Activated T-cell treated with anti-CD3 and anti-CD28 coated beads for 1 hour (primary cell): ENCODE data around the gene CCNL2.

Source experiments
- DNase-seq: peaks from one replicate; pipeline ENCODE4 v3.0.0-alpha.2; 2020; ENCODE audit warnings: low read depth

The CCNL2 gene

GRCh38 chr1:1341549-1342021, 57.5 kb downstream of the CCNL2 start:
- DNase-seq, result no peak

- no peak for DNase-seq
Observed at GRCh38 chr1:1340791-1341548, 58.2 kb downstream of the CCNL2 start.

- DNase-seq, result no peak
Observed at GRCh38 chr1:1340185-1340584, 59.0 kb downstream of the CCNL2 start.

- no peak for DNase-seq
Observed at GRCh38 chr1:1338278-1338677, 60.9 kb downstream of the CCNL2 start.

GRCh38 chr1:1337793-1338147, 61.4 kb downstream of the CCNL2 start:
- DNase-seq, result no peak

- DNase-seq, result no peak
Observed at GRCh38 chr1:1336931-1337792, 62.0 kb downstream of the CCNL2 start.

GRCh38 chr1:1336446-1336845, 62.7 kb downstream of the CCNL2 start:
- DNase-seq, result no peak

GRCh38 chr1:1335792-1336248, 63.3 kb downstream of the CCNL2 start:
- DNase-seq, result no peak
